Bone marrow (tissue), 2 donors: ENCODE data around the gene CREB3L2.
"Not testable (repeated sequence)": the region's sequence is repeated elsewhere in the genome, so short reads cannot be mapped to it uniquely, and the experiment has no call there.

ENCODE experiments used
- DNase-seq, 2 donors: peaks; one replicate each; lab custom pipeline; 2025; lab: John Stamatoyannopoulos, UW

Gene CREB3L2

GRCh38 chr7:137968339-137968738 lies 33.5 kb downstream of the CREB3L2 start:
- not testable (repeated sequence) for DNase-seq

- peak in 1 of 2 donors; percentile 27 for DNase-seq
Observed at GRCh38 chr7:137967143-137968018, 34.5 kb downstream of the CREB3L2 start.

- DNase-seq: no peak
Observed at GRCh38 chr7:137966641-137967142, 35.2 kb downstream of the CREB3L2 start.

DNA sequence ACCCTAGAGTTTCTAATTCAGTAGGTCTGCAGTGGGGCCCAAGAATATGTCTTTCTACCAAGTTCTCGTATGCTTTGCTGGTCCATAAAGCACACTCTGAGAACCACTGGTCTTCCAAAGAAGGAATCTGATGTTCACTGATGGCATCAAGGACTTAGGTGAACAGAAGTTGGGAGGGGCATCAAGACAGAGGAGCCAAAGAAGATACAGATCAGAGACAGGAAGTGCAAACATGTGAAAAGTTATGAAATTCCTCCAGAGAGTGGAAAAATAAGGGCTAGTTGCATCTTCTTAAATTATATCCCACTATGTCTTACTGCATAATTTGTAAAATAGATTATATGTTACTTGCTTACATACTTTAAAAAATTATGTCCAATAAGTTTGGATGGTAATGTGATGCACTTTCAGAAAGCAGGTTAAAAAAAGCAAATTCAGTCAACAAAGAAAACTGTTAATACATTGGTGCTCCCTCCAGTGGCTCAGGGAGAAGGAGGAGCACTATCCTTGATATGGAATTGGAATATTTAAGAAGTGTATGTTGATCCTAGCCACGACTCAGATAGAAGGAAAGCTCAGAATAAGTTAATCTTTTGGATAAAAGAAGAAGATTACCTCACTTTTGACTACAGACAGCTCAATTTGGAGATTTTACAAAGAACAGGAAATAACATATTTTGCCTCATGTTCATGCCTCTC lies 35.8 kb downstream of the CREB3L2 start:
- DNase-seq: no peak

GRCh38 chr7:137964824-137965545 lies 36.9 kb downstream of the CREB3L2 start:
- no peak for DNase-seq

- DNase-seq: no peak
Observed at GRCh38 chr7:137962875-137963507, 38.9 kb downstream of the CREB3L2 start.

GRCh38 chr7:137962491-137962874 lies 39.4 kb downstream of the CREB3L2 start:
- no peak for DNase-seq

DNA sequence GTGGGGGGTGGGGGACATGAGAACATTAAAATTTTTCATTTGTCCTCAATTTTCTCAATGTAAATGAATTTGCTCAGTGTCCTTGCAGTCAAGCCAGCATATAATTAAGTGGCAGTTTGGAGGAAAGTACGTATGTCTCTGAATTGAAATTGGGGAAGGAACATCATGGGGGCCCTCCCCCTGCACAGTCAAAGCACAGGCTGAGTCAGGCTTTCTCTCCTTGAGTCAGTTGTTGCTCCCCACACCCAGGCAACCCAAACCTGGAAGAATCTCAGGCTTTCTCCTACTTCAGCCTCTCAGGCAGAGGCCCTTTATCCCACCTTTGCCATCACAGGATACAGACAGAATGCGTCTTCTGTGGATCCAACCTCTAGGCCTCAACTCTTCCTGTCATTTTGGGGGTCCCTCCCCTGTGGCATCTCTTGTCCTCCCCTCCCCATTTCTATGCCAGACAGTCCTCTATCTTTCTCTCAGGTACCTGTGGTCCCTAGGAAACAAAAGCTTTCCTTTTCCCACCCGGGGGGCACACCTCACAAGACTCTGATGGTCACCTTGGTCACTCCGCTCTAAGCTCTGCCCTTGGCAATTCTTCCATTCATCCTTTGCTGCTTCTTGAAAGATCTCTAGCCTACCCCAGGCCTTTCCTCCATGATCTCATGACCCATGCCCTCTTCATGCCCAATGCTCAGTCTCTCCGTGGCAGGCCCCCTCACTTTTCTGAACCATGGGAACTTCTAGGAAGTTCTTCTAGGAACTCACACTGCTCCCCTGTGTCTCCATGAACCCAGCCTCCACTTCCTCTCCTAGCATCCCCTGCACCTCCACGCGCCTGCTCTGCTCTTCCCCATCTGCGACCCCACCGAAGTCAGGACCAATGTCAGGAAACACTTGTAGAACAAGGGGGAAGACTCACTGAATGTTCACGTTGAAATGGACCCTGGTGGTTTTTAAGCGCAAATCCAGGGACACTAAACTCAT lies 40.4 kb downstream of the CREB3L2 start:
- peak; percentile 10 to 81 for DNase-seq

GRCh38 chr7:137960020-137960419 lies 41.9 kb downstream of the CREB3L2 start:
- no peak for DNase-seq

GRCh38 chr7:137958470-137959431 lies 43.1 kb downstream of the CREB3L2 start:
- peak; percentile 33 to 68 for DNase-seq

DNA sequence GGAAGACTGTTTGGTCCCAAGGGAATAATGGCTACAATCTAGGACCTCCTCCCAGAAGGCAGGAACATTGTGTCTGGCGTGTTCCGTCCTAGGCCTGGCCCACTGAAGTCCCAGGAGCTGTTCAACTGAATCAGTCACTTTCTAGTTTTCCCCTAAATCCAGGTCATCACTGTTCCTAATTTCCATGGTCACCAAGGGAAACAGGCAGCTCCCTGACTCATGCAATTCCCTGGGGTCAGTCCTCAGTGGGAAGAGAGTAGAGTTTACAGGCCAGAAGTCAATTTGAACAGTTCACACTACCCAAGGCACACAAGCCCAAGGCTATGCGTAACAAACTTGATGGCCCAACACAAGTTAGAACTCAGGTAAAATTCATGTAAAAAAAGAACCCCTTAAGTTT lies 44.0 kb downstream of the CREB3L2 start:
- DNase-seq: no peak

- no peak for DNase-seq
Observed at GRCh38 chr7:137956591-137956990, 45.3 kb downstream of the CREB3L2 start.

DNA sequence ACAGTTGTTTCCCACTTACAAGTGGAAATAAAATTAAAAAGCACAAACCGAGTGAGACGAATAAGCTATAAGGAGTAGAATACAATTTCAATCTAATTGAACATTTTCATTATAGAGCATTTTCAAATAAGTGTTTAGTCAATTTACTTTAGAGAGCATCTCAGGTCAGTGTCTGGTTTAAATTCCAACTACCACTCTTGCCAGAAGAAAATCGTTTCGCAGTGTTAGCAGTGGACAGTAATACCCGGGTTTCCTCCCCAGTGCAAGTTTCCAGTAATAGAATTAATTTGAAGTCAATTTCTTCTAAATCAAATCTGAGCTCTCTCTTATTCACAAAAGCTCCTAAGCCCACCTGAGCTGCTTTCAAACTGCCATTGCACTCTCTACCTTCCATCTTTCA lies 45.7 kb downstream of the CREB3L2 start:
- no peak for DNase-seq

GRCh38 chr7:137954614-137955013 lies 47.3 kb downstream of the CREB3L2 start:
- DNase-seq: no peak

DNA sequence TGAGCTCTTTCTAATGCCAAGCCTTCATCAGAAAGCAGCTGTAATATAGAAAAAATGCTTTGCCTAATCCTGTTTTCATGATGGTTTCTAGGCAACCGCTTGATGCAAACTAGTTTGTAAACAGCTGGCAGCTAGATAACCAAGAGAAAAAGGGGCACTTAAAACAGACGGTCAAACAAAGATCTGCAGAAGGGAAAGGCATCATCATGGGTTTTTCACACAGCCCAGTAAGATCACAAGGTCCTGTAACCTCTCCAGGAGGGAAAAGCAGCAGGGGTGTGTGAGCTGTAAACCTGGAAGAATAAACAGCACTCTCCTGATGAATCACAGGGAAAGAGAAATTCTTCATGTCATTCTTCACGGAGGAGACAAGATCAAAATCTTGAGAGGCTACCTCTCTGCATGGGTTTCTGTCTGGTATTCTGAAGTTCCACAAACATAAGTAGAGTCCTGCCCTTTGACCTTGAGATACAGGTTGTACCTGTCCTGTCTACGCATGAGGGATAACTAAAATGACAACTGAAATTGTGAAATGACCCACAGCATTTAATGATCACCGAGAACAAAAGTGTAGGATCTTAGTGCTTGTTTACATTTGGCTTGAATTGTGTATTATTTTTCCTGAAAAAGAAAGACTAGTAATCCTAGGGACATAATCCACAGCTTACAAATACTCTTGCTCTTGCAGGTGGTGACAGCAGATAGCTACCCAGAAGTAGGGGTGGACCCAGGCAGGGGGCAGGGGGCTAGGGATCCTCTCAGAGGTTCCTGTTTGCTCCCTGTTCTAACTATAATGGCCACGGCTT lies 48.0 kb downstream of the CREB3L2 start:
- DNase-seq: no peak

DNA sequence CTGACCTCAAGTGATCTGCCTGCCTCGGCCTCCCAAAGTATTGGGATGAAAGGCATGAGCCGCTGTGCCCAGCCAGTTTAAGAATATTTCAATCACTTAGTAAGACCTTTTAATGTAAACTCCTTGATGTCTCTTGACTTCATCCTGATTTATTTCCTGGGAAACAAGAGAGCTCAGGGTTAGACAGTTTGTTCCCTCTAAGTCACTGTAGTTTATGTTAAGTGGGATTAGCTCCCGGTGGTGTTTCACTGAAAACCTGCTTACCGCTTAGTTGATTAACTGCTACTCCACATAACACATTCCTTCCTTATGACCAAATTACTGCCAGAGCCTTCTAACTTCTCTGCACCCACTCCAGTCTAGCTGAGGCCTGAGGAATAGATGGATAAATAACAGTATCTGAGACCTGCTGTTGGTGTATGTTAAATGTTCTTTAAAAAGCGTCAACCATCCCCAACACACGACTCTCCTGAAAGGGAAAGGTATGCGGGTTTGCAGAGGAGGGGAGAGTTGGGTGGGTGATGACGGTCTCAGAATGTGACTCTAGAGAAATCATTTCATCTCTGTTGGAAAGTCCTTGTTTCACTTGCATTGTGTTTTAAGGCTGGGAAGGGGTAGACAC lies 48.7 kb downstream of the CREB3L2 start:
- no peak for DNase-seq

DNA sequence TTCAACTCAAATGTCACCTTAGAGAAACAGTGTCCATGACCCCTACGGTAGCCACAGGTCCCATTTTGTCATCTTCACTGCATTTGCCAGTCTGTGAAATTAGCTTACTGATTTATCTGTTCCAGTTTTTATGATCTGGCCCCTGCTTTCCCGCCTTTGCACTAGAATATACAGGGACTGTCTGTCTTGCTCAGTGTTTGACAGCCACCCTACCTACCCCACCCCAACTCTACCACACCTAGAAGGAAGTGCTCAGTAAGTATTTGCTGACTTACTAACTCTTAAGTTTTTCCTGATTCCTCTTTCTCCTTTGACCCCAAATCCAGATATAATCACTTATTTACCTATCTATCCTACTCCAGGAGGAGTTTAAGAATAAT lies 49.5 kb downstream of the CREB3L2 start:
- DNase-seq: no peak

GRCh38 chr7:137951700-137952425 lies 50.0 kb downstream of the CREB3L2 start:
- DNase-seq: no peak
